HCT116 (cell line): ENCODE results near the gene VDAC1.

Experiments used
- ATF3 ChIP-seq: IDR thresholded peaks from 2 replicates; pipeline ENCODE4 v1.6.1; 2012
- CBX3 ChIP-seq: IDR thresholded peaks from 2 replicates; pipeline ENCODE4 v1.6.1; 2012; ENCODE audit warnings: low read depth
- CTCF ChIP-seq, 3 experiments: fragments of 200-600 bp in 1 of 3; sonication (generic) in 1 of 3; IDR thresholded peaks in 2 of 3; conservative IDR thresholded peaks in 1 of 3; 2 replicates each; pipeline ENCODE4 v1.5.1; 2012 to 2017; ENCODE audit warnings: low read depth in 2 of 3, low read length in 2 of 3, antibody characterized with exemption in 1 of 3, borderline replicate concordance in 1 of 3, control low read depth in 1 of 3, mild to moderate bottlenecking in 1 of 3, mixed read lengths in 1 of 3, mixed run types in 1 of 3, moderate library complexity in 1 of 3; ENCODE audit not compliant: insufficient read depth in 1 of 3
- ELF1 ChIP-seq: IDR thresholded peaks from 2 replicates; pipeline ENCODE4 v1.6.1; 2012; ENCODE audit warnings: low read depth, borderline replicate concordance
- MAX ChIP-seq: IDR thresholded peaks from 2 replicates; pipeline ENCODE4 v1.6.1; 2012
- POLR2A ChIP-seq: IDR thresholded peaks from 2 replicates; pipeline ENCODE4 v1.7.0; 2011; ENCODE audit warnings: borderline replicate concordance; ENCODE audit not compliant: insufficient read depth, insufficient read length; ENCODE audit errors: extremely low read depth
- POLR2AphosphoS5 ChIP-seq: IDR thresholded peaks from 2 replicates; pipeline ENCODE4 v1.6.1; 2011; ENCODE audit warnings: mild to moderate bottlenecking, low read depth, low read length, moderate library complexity
- SP1 ChIP-seq: IDR thresholded peaks from 2 replicates; pipeline ENCODE4 v1.6.1; 2012; ENCODE audit warnings: low read depth
- TCF7L2 ChIP-seq: IDR thresholded peaks from 2 replicates; pipeline ENCODE4 v1.7.0; 2011; ENCODE audit warnings: borderline replicate concordance, inconsistent platforms; ENCODE audit not compliant: insufficient read depth, insufficient read length; ENCODE audit errors: extremely low read depth
- ZNF274 ChIP-seq: fragments of 200-500 bp; sonication (Bioruptor generic); IDR thresholded peaks from 2 replicates; pipeline ENCODE4 v1.6.1; 2014; ENCODE audit warnings: mild to moderate bottlenecking, low read depth, low read length, inconsistent platforms
- TF ChIP-seq, protein P1 (sequence below): IDR thresholded peaks from 2 replicates; pipeline ENCODE4 v1.6.1; 2011; ENCODE audit warnings: mild to moderate bottlenecking, low read length, moderate library complexity; ENCODE audit not compliant: insufficient replicate concordance; ENCODE audit errors: extremely low read depth

DNA sequence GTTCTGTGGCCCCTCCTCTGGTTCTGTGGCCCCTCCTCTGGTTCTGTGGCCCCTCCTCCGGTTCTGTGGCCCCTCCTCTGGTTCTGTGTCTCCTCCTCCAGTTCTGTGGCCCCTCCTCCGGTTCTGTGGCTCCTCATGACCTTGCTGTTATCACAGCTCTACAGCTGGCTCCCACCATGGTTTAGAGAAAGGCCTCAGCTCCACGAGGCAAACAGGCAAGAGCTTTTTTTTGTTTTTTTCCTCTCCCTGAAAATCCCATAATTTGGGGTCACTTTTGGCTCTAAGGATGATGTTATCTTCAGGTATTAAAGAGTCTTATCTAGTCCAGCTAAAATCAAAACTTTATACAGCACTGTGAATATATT is 68.1 kb downstream of the VDAC1 start:
- TF ChIP-seq POLR2A (no peak), ZNF274 (no peak), MAX (no peak), POLR2AphosphoS5 (no peak), ELF1 (no peak), CTCF (IDR thresholded peaks at IDR 0.05 in 2 of 3, conservative IDR thresholded peaks at IDR 0.05 in 1 of 3; ENCODE audit: borderline replicate concordance in 1 of 3, insufficient read depth in 1 of 3, low read depth in 2 of 3, low read length in 2 of 3) (no peak), SP1 (no peak), TCF7L2 (no peak), CBX3 (no peak), ATF3 (no peak)
- TF ChIP-seq, protein P1, sequence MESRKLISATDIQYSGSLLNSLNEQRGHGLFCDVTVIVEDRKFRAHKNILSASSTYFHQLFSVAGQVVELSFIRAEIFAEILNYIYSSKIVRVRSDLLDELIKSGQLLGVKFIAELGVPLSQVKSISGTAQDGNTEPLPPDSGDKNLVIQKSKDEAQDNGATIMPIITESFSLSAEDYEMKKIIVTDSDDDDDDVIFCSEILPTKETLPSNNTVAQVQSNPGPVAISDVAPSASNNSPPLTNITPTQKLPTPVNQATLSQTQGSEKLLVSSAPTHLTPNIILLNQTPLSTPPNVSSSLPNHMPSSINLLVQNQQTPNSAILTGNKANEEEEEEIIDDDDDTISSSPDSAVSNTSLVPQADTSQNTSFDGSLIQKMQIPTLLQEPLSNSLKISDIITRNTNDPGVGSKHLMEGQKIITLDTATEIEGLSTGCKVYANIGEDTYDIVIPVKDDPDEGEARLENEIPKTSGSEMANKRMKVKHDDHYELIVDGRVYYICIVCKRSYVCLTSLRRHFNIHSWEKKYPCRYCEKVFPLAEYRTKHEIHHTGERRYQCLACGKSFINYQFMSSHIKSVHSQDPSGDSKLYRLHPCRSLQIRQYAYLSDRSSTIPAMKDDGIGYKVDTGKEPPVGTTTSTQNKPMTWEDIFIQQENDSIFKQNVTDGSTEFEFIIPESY: no peak
